HG02970 (cell line): ENCODE measurements around the gene FAM131B.

Experiments used
- ATAC-seq: cut with Tn5 transposase; IDR thresholded peaks from one replicate; pipeline ENCODE4 v1.9.1; 2021; ENCODE audit warnings: mild to moderate bottlenecking, moderate library complexity, moderate number of reproducible peaks; ENCODE audit not compliant: unreplicated experiment, low FRiP score

FAM131B gene

GRCh38 chr7:143325240-143325639 is 37.3 kb downstream of the FAM131B start:
- no peak for ATAC-seq

- no peak for ATAC-seq
Measured at GRCh38 chr7:143323653-143324052, 38.9 kb downstream of the FAM131B start.

- ATAC-seq = no peak
Measured at GRCh38 chr7:143322760-143323633, 39.5 kb downstream of the FAM131B start.

- no peak for ATAC-seq
Measured at GRCh38 chr7:143321734-143322133, 40.8 kb downstream of the FAM131B start.

GRCh38 chr7:143321242-143321641 is 41.3 kb downstream of the FAM131B start:
- ATAC-seq = no peak

- no peak for ATAC-seq
Measured at GRCh38 chr7:143320620-143321019, 41.9 kb downstream of the FAM131B start.

- ATAC-seq = no peak
Measured at GRCh38 chr7:143318661-143319060, 43.9 kb downstream of the FAM131B start.

GRCh38 chr7:143316492-143316891 is 46.0 kb downstream of the FAM131B start:
- ATAC-seq = no peak

- ATAC-seq = no peak
Measured at GRCh38 chr7:143315776-143316175, 46.7 kb downstream of the FAM131B start, which contains the start of gene CLCN1. TSS of gene CLCN1 (plus strand) at chr7:143316111. CDS start at chr7:143316213, 102 bp downstream.

- no peak for ATAC-seq
Measured at GRCh38 chr7:143314127-143314526, 48.4 kb downstream of the FAM131B start.

- no peak for ATAC-seq
Measured at GRCh38 chr7:143308632-143309031, 53.9 kb downstream of the FAM131B start.

GRCh38 chr7:143305423-143306070 is 57.0 kb downstream of the FAM131B start:
- no peak for ATAC-seq

- ATAC-seq = no peak
Measured at GRCh38 chr7:143304938-143305337, 57.6 kb downstream of the FAM131B start.

- ATAC-seq = no peak
Measured at GRCh38 chr7:143303733-143304132, 58.8 kb downstream of the FAM131B start.
